ENCODE measurements around the gene EPHA7. TPM values are rescaled to one million over a fixed set of nuclear protein-coding genes. Genes with fewer than 3 reads are reported as not detected.

Gene EPHA7
- total RNA-seq, 6 experiments from 2014 or later: 0.03 TPM; not detected in 5

DNA sequence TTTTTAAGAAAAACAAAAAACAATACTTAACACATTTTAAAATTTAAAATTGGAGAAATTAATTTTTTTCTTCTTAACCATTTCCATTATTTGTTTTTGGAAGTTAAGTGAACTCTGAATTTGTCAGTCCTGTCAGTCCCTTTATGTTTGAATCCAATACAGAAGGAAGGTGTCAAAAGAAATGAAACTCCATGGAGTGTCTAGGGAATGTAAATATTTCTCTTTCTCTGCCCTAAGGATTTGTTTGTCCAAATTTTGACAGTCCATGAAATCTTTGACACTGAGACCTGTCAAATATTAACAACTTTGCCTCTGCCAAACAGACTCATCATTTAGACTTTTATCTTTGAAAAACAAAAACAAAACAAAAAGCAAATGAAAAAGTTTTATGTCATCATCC, 166.4 kb downstream of the EPHA7 start:
- Mint-ChIP-seq H3K27me3 (ENCODE audit: insufficient read depth) (no peaks in the 10 kb centered on the region; the same call in 1 of the 2 replicates), H3K36me3 (ENCODE audit: low read depth) (no peaks in the 10 kb centered on the region), H3K4me1 (ENCODE audit: low read depth) (no peaks in the 10 kb centered on the region), H3K9me3 (peaks cover 12% of the 10 kb centered on the region), H3K4me3 (no peak overlapping the region), H3K27ac (no peak overlapping the region)
- TF ChIP-seq CTCF (IDR thresholded peaks at IDR 0.05): no peak
- DNase-seq: no peak

DNA sequence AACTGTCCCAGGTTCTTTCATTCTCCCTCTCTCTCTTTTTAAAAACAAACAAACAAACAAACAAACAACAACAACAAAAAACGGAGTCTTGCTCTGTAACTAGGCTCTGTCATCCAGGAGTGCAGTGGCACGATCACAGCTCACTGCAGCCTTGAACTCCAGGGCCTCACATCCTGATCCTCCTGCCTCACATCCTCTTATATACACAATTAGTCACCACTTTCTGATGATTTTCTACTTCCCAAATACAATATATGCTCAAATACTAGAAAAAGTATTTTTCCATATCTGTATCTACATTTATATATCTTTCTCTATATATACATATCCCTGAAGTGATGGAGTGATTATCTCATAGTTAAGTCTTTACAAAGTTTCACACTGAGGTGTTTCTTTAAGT, 170.7 kb downstream of the EPHA7 start:
- Mint-ChIP-seq H3K4me3 (no peak overlapping the region), H3K36me3 (ENCODE audit: low read depth) (no peaks in the 10 kb centered on the region), H3K9me3 (peaks cover 15% of the 10 kb centered on the region), H3K4me1 (ENCODE audit: low read depth) (no peaks in the 10 kb centered on the region), H3K27me3 (ENCODE audit: insufficient read depth) (no peaks in the 10 kb centered on the region), H3K27ac (no peak overlapping the region)
- TF ChIP-seq CTCF (IDR thresholded peaks at IDR 0.05): no peak
- no peak for DNase-seq

GRCh38 chr6:93243231-93243778, 176.1 kb downstream of the EPHA7 start:
- Mint-ChIP-seq H3K27me3 (ENCODE audit: insufficient read depth) (no peaks in the 10 kb centered on the region), H3K9me3 (peaks cover 26% of the 10 kb centered on the region), H3K4me3 (no peak overlapping the region), H3K27ac (no peak overlapping the region), H3K36me3 (ENCODE audit: low read depth) (no peaks in the 10 kb centered on the region), H3K4me1 (ENCODE audit: low read depth) (no peaks in the 10 kb centered on the region)
- no peak for DNase-seq
- no peak for TF ChIP-seq CTCF (IDR thresholded peaks at IDR 0.05)

- Mint-ChIP-seq H3K27ac (no peak overlapping the region), H3K9me3 (peaks cover 23% of the 10 kb centered on the region), H3K4me3 (no peak overlapping the region), H3K27me3 (ENCODE audit: insufficient read depth) (no peaks in the 10 kb centered on the region), H3K36me3 (ENCODE audit: low read depth) (no peaks in the 10 kb centered on the region), H3K4me1 (ENCODE audit: low read depth) (no peaks in the 10 kb centered on the region)
- DNase-seq: no peak
- TF ChIP-seq CTCF (IDR thresholded peaks at IDR 0.05): no peak
Observed at GRCh38 chr6:93242049-93242448, 177.3 kb downstream of the EPHA7 start.

GRCh38 chr6:93238632-93239031, 180.7 kb downstream of the EPHA7 start:
- no peak for DNase-seq
- Mint-ChIP-seq H3K27me3 (ENCODE audit: insufficient read depth) (no peaks in the 10 kb centered on the region), H3K36me3 (ENCODE audit: low read depth) (no peaks in the 10 kb centered on the region)

More at GRCh38 chr6:93238632-93239031, 180.7 kb downstream of the EPHA7 start:
- TF ChIP-seq CTCF (IDR thresholded peaks at IDR 0.05): no peak
- Mint-ChIP-seq H3K27ac (no peak overlapping the region), H3K4me3 (no peak overlapping the region), H3K4me1 (ENCODE audit: low read depth) (no peaks in the 10 kb centered on the region), H3K9me3 (peaks cover 38% of the 10 kb centered on the region)
